H1 (cell line): ENCODE measurements around the gene TRIM40. TPM values are rescaled to one million over a fixed set of nuclear protein-coding genes. Genes with fewer than 3 reads are reported as not detected.

Source experiments
- ASH2L ChIP-seq: fragments of 200-600, 300-600 bp; sonication (generic); IDR thresholded peaks from one replicate; pipeline ENCODE4 v1.7.1; 2017; ENCODE audit warnings: low read length
- CBX5 ChIP-seq: fragments of 300-800, 300-1000 bp; sonication (generic); IDR thresholded peaks from 2 replicates; pipeline ENCODE4 v1.7.1; 2016; ENCODE audit warnings: antibody characterized with exemption, low read length, low read depth
- CHD2 ChIP-seq: IDR thresholded peaks from 2 replicates; pipeline ENCODE4 v1.6.1; 2012; ENCODE audit warnings: low read length, improper control_type of control experiment
- CREB1 ChIP-seq: IDR thresholded peaks from 2 replicates; pipeline ENCODE4 v1.6.1; 2012; ENCODE audit warnings: inconsistent platforms
- CTCF ChIP-seq, 3 experiments: IDR thresholded peaks; 1 replicate in 2 of 3; 2 replicates in 1 of 3; pipeline versions ENCODE4 v1.5.1 to v1.6.1; 2011; ENCODE audit warnings: low read length in 3 of 3, mild to moderate bottlenecking in 3 of 3, inconsistent platforms in 2 of 3, low read depth in 1 of 3, moderate library complexity in 1 of 3; ENCODE audit not compliant: insufficient read depth in 1 of 3; ENCODE audit errors: control extremely low read depth in 1 of 3
- EP300 ChIP-seq, 2 experiments: IDR thresholded peaks; 1 replicate in 1 of 2; 2 replicates in 1 of 2; pipeline ENCODE4 v1.6.1; 2011 to 2012; ENCODE audit warnings: low read depth in 2 of 2, low read length in 2 of 2, mild to moderate bottlenecking in 2 of 2, borderline replicate concordance in 1 of 2, inconsistent platforms in 1 of 2, moderate library complexity in 1 of 2
- GTF2F1 ChIP-seq: IDR thresholded peaks from 2 replicates; pipeline ENCODE4 v1.6.1; 2012; ENCODE audit warnings: low read depth, low read length, improper control_type of control experiment, borderline replicate concordance
- POLR2AphosphoS5 ChIP-seq: IDR thresholded peaks from 2 replicates; pipeline ENCODE4 v1.6.1; 2011; ENCODE audit warnings: low read depth, low read length
- RAD21 ChIP-seq, 2 experiments: IDR thresholded peaks in 1 of 2; conservative IDR thresholded peaks in 1 of 2; 2 replicates each; pipeline ENCODE4 v1.6.1; 2011; ENCODE audit warnings: low read depth in 2 of 2, low read length in 2 of 2, improper control_type of control experiment in 1 of 2, inconsistent platforms in 1 of 2, mild to moderate bottlenecking in 1 of 2, moderate library complexity in 1 of 2
- RNF2 ChIP-seq: fragments of 200-900, 300-1000 bp; sonication (generic); IDR thresholded peaks from 2 replicates; pipeline ENCODE4 v1.7.1; 2016; ENCODE audit warnings: borderline replicate concordance, low read depth, mild to moderate bottlenecking, antibody characterized with exemption, low read length; ENCODE audit not compliant: poor library complexity, severe bottlenecking; ENCODE audit errors: missing control alignments
- SIX5 ChIP-seq: IDR thresholded peaks from 2 replicates; pipeline ENCODE4 v1.6.1; 2011; ENCODE audit warnings: mild to moderate bottlenecking, low read depth, low read length
- SP2 ChIP-seq: IDR thresholded peaks from 2 replicates; pipeline ENCODE4 v1.6.1; 2012; ENCODE audit warnings: mild to moderate bottlenecking, low read length, inconsistent platforms
- SRF ChIP-seq: IDR thresholded peaks from 2 replicates; pipeline ENCODE4 v1.6.1; 2011; ENCODE audit warnings: mild to moderate bottlenecking, low read depth, low read length, moderate library complexity
- TAF7 ChIP-seq: optimal IDR thresholded peaks from 2 replicates; pipeline ENCODE3; 2011; ENCODE audit warnings: low read depth, mild to moderate bottlenecking, inconsistent platforms, low read length, moderate library complexity, borderline replicate concordance
- TEAD4 ChIP-seq: IDR thresholded peaks from 2 replicates; pipeline ENCODE4 v1.6.1; 2012; ENCODE audit warnings: low read depth, low read length, inconsistent platforms, mixed read lengths
- USF2 ChIP-seq: IDR thresholded peaks from 2 replicates; pipeline ENCODE4 v1.6.1; 2011; ENCODE audit warnings: low read length, improper control_type of control experiment
- YY1 ChIP-seq: IDR thresholded peaks from 2 replicates; pipeline ENCODE4 v1.6.1; 2011; ENCODE audit warnings: low read depth, mild to moderate bottlenecking, low read length
- polyA plus RNA-seq, 7 experiments: library from polyadenylated mRNA; depleted of rRNA in 3 of 7; stranded (reverse) in 5 of 7; unstranded in 2 of 7; fragments of >200 nt in 5 of 7; fragments of 200-250 nt in 2 of 7; gene quantifications; 1 replicate in 5 of 7; 2 replicates in 1 of 7; 4 replicates in 1 of 7; pipeline versions ENCODE4 v1.2.1 to v1.2.3, GENCODE V29; 2011 to 2013; ENCODE audit warnings: missing spikeins in 2 of 7, mixed read lengths in 2 of 7
- total RNA-seq: library from RNA; stranded (reverse); fragmentation: NEBNext Ultra II Directional; extraction: Animal tissue kit (Norgen Biotek cat#: 25700); gene quantifications from 2 replicates; pipeline ENCODE4 v1.2.1, GENCODE V29; 2021

TRIM40 gene
- total and polyA plus RNA-seq, 2 of the 8 experiments (the other 6 are each of a cell fraction or from before 2014, with no cell fraction given) = not detected

- TF ChIP-seq RAD21 (IDR thresholded peaks at IDR 0.05 in 1 of 2, conservative IDR thresholded peaks at IDR 0.05 in 1 of 2; ENCODE audit: low read depth in 2 of 2, low read length in 2 of 2) (peak; percentile 79 to 84), USF2 (no peak), CHD2 (no peak), TAF7 (no peak), EP300 (IDR thresholded peaks at IDR 0.05; ENCODE audit: borderline replicate concordance in 1 of 2, low read depth in 2 of 2, low read length in 2 of 2) (no peak), YY1 (peak; percentile 58; the same call in 1 of the 2 replicates), POLR2AphosphoS5 (no peak), GTF2F1 (no peak), CREB1 (0 out of 2 replicates have a peak, but pooled peaks have one; percentile 18), CBX5 (no peak), RNF2 (no peak), SP2 (no peak), SRF (no peak), SIX5 (no peak), TEAD4 (no peak), ASH2L (no peak), CTCF (IDR thresholded peaks at IDR 0.05; ENCODE audit: control extremely low read depth in 1 of 3, insufficient read depth in 1 of 3, low read depth in 1 of 3, low read length in 3 of 3) (peak; percentile 98 to 100 (median 100))
- TF ChIP-seq, all 59 proteins: peak for 6
Measured at GRCh38 chr6:30130887-30131862, 4.8 kb upstream of the TRIM40 start (continued).
